GM23248 (cell line): ENCODE results near the gene SLC25A34.

Experiments used
- EZH2 ChIP-seq: fragments of 200-600 bp; sonication (generic); IDR thresholded peaks from 2 replicates; pipeline ENCODE4 v1.6.1; 2018; ENCODE audit warnings: antibody characterized with exemption, mild to moderate bottlenecking; ENCODE audit not compliant: insufficient read depth, poor library complexity, severe bottlenecking
- EZH2phosphoT487 ChIP-seq: fragments of 200-600 bp; sonication (generic); IDR thresholded peaks from 2 replicates; pipeline ENCODE4 v1.6.1; 2018; ENCODE audit warnings: antibody characterized with exemption, moderate library complexity, mild to moderate bottlenecking, low read depth; ENCODE audit not compliant: insufficient read depth

DNA sequence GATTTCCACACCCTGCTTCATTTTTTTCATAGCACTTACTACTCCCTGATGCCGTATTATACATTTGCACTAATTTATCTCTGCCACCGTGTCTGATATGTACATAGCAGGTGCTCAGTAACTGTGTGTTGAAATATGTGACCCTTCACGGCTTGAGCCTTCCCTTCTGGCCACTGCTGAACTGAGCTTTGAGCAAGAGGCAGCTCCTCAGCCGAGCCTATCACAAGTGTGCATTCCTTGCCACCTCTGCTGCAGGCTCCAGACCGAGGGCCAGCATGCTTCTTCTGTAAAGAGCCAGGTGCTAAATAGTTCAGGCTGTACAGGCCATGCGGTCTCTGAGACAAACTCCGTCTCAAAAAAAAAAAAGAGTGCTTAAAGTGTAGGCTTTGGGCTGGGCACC is 29.3 kb upstream of the SLC25A34 start:
- TF ChIP-seq EZH2 (no peak), EZH2phosphoT487 (no peak)
